ENCODE measurements around the gene PRDM5. TPM values are rescaled to one million over a fixed set of nuclear protein-coding genes. Genes with fewer than 3 reads are reported as not detected.

The PRDM5 gene
- total RNA-seq, 1 experiment from 2014 or later, result 5.1 TPM

DNA sequence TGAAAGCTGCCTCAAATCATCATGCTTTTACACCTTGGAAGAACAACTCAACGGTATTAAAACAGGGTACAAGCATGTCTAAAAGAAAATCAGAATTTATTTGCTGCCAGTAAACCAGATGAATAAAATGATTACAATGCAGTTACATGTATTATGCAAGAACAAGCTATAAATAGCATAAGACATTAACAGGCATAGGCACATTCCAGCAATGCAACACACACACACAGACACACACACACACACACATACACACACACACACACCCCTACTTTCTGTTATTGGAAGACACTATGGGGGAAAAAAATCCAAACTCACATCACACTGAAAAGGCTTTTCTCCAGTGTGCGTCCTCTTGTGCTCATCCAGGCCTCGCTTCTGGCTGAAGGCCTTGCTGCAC lies 212.5 kb downstream of the PRDM5 start:
- Histone ChIP-seq H3K9me2 (ENCODE audit: insufficient read depth) (no peaks in the 10 kb centered on the region), H3K27me3 (ENCODE audit: insufficient read depth, low read length) (no peaks in the 10 kb centered on the region), H3K4me3 (replicated peaks in 1 of 2; ENCODE audit: low read depth in 1 of 2, low read length in 2 of 2) (no peak overlapping the region), H3K36me3 (ENCODE audit: control insufficient read depth in 1 of 2, insufficient read depth in 2 of 2, low read length in 2 of 2) (no peaks in the 10 kb centered on the region), H2AFZ (ENCODE audit: low read depth, low read length, poor library complexity, severe bottlenecking) (no peak overlapping the region), H3K4me1 (ENCODE audit: control insufficient read depth in 1 of 2, insufficient read depth in 2 of 2, low read length in 2 of 2) (no peaks in the 10 kb centered on the region), H4K20me1 (ENCODE audit: insufficient read depth) (no peaks in the 10 kb centered on the region), H3K4me2 (ENCODE audit: low read length) (no peak overlapping the region), H3K27ac (ENCODE audit: low read depth, low read length) (no peak overlapping the region), H3K9me3 (ENCODE audit: control insufficient read depth in 1 of 2, insufficient read depth in 1 of 2, low read depth in 1 of 2, low read length in 2 of 2) (no peaks in the 10 kb centered on the region), H3K79me2 (ENCODE audit: insufficient read depth, low read length) (no peaks in the 10 kb centered on the region), H3K9ac (ENCODE audit: low read length) (no peak overlapping the region)
- DNase-seq (ENCODE audit: low read depth, low spot score) (no peak), ATAC-seq (no peak)
- no peak for TF ChIP-seq EGR1 (IDR thresholded peaks at IDR 0.05; ENCODE audit: low read depth)
- intact Hi-C loops (cut with micrococcal nuclease), result no loop called here
- ChIA-PET POLR2A (no interaction called here), RAD21 (ENCODE audit: low non-redundant PET in 1 of 2, low total read pairs in 2 of 2, uncharacterized antibody in 2 of 2, unreplicated experiment in 2 of 2) (no interaction called here), CTCF (no interaction called here)
- BruUV-seq (replicated peaks), result no TSS peak

DNA sequence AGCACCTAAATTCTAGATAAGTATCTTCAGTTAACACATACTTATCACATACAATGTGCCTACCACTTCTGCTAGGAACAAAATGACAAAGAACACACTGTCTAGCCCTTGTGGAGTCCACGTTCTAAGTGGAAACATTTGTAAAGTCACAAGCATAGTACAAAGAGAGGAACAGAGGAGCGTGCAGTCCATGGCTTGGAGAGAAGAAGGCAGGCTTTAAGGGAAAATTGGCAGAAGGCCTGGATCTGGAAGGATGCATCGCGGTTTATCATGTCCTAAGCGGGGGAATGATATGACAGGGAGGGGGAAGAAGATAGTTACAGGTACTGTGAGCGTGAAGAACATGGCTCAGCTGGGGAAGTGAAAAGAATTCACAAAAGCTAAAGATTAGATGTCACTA lies 218.0 kb downstream of the PRDM5 start:
- no peaks in the 10 kb centered on the region for H3K9me3 ChIP-seq (ENCODE audit: control insufficient read depth in 1 of 2, insufficient read depth in 1 of 2, low read depth in 1 of 2, low read length in 2 of 2)
- ChIA-PET CTCF (no interaction called here), RAD21 (ENCODE audit: low non-redundant PET in 1 of 2, low total read pairs in 2 of 2, uncharacterized antibody in 2 of 2, unreplicated experiment in 2 of 2) (no interaction called here), POLR2A (no interaction called here)
- no peak for TF ChIP-seq JUND (IDR thresholded peaks at IDR 0.05)
- no peak overlapping the region for H3K27ac ChIP-seq (ENCODE audit: low read depth, low read length)
- no peak overlapping the region for H2AFZ ChIP-seq (ENCODE audit: low read depth, low read length, poor library complexity, severe bottlenecking)
- ATAC-seq (no peak), DNase-seq (ENCODE audit: low read depth, low spot score) (no peak)
- no peak overlapping the region for H3K4me2 ChIP-seq (ENCODE audit: low read length)
- H3K4me1 ChIP-seq (ENCODE audit: control insufficient read depth in 1 of 2, insufficient read depth in 2 of 2, low read length in 2 of 2), result no peaks in the 10 kb centered on the region
- H3K9ac ChIP-seq (ENCODE audit: low read length), result no peak overlapping the region
- no peaks in the 10 kb centered on the region for H3K36me3 ChIP-seq (ENCODE audit: control insufficient read depth in 1 of 2, insufficient read depth in 2 of 2, low read length in 2 of 2)
- no TSS peak for BruUV-seq (replicated peaks)
- intact Hi-C loops (cut with micrococcal nuclease), result no loop called here
- H3K27me3 ChIP-seq (ENCODE audit: insufficient read depth, low read length), result no peaks in the 10 kb centered on the region
- no peaks in the 10 kb centered on the region for H3K9me2 ChIP-seq (ENCODE audit: insufficient read depth)
- H4K20me1 ChIP-seq (ENCODE audit: insufficient read depth), result no peaks in the 10 kb centered on the region
- H3K79me2 ChIP-seq (ENCODE audit: insufficient read depth, low read length), result no peaks in the 10 kb centered on the region
- no peak overlapping the region for H3K4me3 ChIP-seq (replicated peaks in 1 of 2; ENCODE audit: low read depth in 1 of 2, low read length in 2 of 2)

DNA sequence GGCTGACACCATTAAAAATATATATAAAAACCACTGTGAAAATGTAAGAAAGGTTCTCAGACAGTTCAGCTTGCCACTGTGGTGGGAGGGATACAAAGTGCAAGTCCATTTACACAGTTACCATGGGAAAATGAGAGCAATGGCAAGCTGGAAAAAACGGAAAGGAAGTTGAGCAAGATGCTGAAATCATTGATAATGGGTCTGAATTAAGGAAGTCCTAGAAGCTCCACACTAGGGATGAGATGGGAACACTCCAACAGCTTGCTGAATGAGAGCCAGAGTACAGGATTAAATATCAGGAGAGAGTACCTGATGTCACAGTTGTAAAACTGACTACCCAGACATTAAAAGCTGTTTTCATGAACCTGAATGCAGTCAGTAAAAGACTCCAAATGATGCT lies 218.6 kb downstream of the PRDM5 start:
- no peak for ATAC-seq
- no peak overlapping the region for H3K4me3 ChIP-seq (replicated peaks in 1 of 2; ENCODE audit: low read depth in 1 of 2, low read length in 2 of 2)
- no peaks in the 10 kb centered on the region for H3K36me3 ChIP-seq (ENCODE audit: control insufficient read depth in 1 of 2, insufficient read depth in 2 of 2, low read length in 2 of 2)
- no peaks in the 10 kb centered on the region for H3K27me3 ChIP-seq (ENCODE audit: insufficient read depth, low read length)
- no peak overlapping the region for H3K27ac ChIP-seq (ENCODE audit: low read depth, low read length)
- H2AFZ ChIP-seq (ENCODE audit: low read depth, low read length, poor library complexity, severe bottlenecking), result no peak overlapping the region
- ChIA-PET CTCF (no interaction called here), RAD21 (ENCODE audit: low non-redundant PET in 1 of 2, low total read pairs in 2 of 2, uncharacterized antibody in 2 of 2, unreplicated experiment in 2 of 2) (no interaction called here), POLR2A (no interaction called here)
- no peaks in the 10 kb centered on the region for H3K9me2 ChIP-seq (ENCODE audit: insufficient read depth)
- no peaks in the 10 kb centered on the region for H4K20me1 ChIP-seq (ENCODE audit: insufficient read depth)
- H3K79me2 ChIP-seq (ENCODE audit: insufficient read depth, low read length), result no peaks in the 10 kb centered on the region
- H3K9me3 ChIP-seq (ENCODE audit: control insufficient read depth in 1 of 2, insufficient read depth in 1 of 2, low read depth in 1 of 2, low read length in 2 of 2), result no peaks in the 10 kb centered on the region
- intact Hi-C loops (cut with micrococcal nuclease), result no loop called here
- no peak overlapping the region for H3K9ac ChIP-seq (ENCODE audit: low read length)
- BruUV-seq (replicated peaks), result no TSS peak
- H3K4me1 ChIP-seq (ENCODE audit: control insufficient read depth in 1 of 2, insufficient read depth in 2 of 2, low read length in 2 of 2), result no peaks in the 10 kb centered on the region
- TF ChIP-seq ELF1 (IDR thresholded peaks at IDR 0.05; ENCODE audit: borderline replicate concordance, low read depth) (no peak), SP1 (IDR thresholded peaks at IDR 0.05; ENCODE audit: low read depth) (no peak), YY1 (IDR thresholded peaks at IDR 0.05; ENCODE audit: extremely low read depth, insufficient replicate concordance, low read depth, low read length) (no peak), TCF7L2 (IDR thresholded peaks at IDR 0.05; ENCODE audit: borderline replicate concordance, extremely low read depth, insufficient read depth, insufficient read length) (no peak), SRF (IDR thresholded peaks at IDR 0.05; ENCODE audit: low read depth) (no peak)
- TF ChIP-seq, protein P1, sequence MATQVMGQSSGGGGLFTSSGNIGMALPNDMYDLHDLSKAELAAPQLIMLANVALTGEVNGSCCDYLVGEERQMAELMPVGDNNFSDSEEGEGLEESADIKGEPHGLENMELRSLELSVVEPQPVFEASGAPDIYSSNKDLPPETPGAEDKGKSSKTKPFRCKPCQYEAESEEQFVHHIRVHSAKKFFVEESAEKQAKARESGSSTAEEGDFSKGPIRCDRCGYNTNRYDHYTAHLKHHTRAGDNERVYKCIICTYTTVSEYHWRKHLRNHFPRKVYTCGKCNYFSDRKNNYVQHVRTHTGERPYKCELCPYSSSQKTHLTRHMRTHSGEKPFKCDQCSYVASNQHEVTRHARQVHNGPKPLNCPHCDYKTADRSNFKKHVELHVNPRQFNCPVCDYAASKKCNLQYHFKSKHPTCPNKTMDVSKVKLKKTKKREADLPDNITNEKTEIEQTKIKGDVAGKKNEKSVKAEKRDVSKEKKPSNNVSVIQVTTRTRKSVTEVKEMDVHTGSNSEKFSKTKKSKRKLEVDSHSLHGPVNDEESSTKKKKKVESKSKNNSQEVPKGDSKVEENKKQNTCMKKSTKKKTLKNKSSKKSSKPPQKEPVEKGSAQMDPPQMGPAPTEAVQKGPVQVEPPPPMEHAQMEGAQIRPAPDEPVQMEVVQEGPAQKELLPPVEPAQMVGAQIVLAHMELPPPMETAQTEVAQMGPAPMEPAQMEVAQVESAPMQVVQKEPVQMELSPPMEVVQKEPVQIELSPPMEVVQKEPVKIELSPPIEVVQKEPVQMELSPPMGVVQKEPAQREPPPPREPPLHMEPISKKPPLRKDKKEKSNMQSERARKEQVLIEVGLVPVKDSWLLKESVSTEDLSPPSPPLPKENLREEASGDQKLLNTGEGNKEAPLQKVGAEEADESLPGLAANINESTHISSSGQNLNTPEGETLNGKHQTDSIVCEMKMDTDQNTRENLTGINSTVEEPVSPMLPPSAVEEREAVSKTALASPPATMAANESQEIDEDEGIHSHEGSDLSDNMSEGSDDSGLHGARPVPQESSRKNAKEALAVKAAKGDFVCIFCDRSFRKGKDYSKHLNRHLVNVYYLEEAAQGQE (IDR thresholded peaks at IDR 0.05; ENCODE audit: low read depth), result no peak
- no peak for DNase-seq (ENCODE audit: low read depth, low spot score)
- no peak overlapping the region for H3K4me2 ChIP-seq (ENCODE audit: low read length)
